T-helper 1 cell treated with Interleukin-12 subunit alpha and Interleukin-12 subunit beta and Interleukin-4 antibody, amounts not matched to agents 30 μg/mL and 1 μg/mL, for 36 hours (primary cell): Measurements from ENCODE around the gene SPOCK1.

Experiments
- H3K27ac Mint-ChIP-seq: one replicate; pipeline ENCODE4 v1.8.0; 2021; ENCODE audit warnings: mild to moderate bottlenecking, mixed read lengths
- H3K27me3 Mint-ChIP-seq: one replicate; pipeline ENCODE4 v1.8.0; 2021; ENCODE audit warnings: low read depth, mixed read lengths
- H3K36me3 Mint-ChIP-seq: one replicate; pipeline ENCODE4 v1.8.0; 2021; ENCODE audit warnings: low read depth, mixed read lengths
- H3K4me1 Mint-ChIP-seq: one replicate; pipeline ENCODE4 v1.8.0; 2021; ENCODE audit warnings: low read depth, mixed read lengths
- H3K4me3 Mint-ChIP-seq: one replicate; pipeline ENCODE4 v1.8.0; 2021; ENCODE audit warnings: mild to moderate bottlenecking, moderate library complexity, mixed read lengths
- H3K9me3 Mint-ChIP-seq: one replicate; pipeline ENCODE4 v1.8.0; 2021; ENCODE audit warnings: mixed read lengths

SPOCK1 gene

GRCh38 chr5:137383909-137384308, 115.2 kb downstream of the SPOCK1 start:
- Mint-ChIP-seq H3K4me1 (no peaks in the 10 kb centered on the region), H3K4me3 (no peak overlapping the region), H3K9me3 (peaks cover 24% of the 10 kb centered on the region), H3K27ac (no peak overlapping the region), H3K36me3 (no peaks in the 10 kb centered on the region), H3K27me3 (no peaks in the 10 kb centered on the region)

GRCh38 chr5:137381555-137381954, 117.6 kb downstream of the SPOCK1 start:
- Mint-ChIP-seq H3K27ac (no peak overlapping the region), H3K4me1 (no peaks in the 10 kb centered on the region), H3K9me3 (peaks cover 24% of the 10 kb centered on the region), H3K36me3 (no peaks in the 10 kb centered on the region), H3K4me3 (no peak overlapping the region), H3K27me3 (no peaks in the 10 kb centered on the region)

- no peak overlapping the region for H3K4me3 Mint-ChIP-seq
- peaks cover 24% of the 10 kb centered on the region for H3K9me3 Mint-ChIP-seq
- H3K36me3 Mint-ChIP-seq, result no peaks in the 10 kb centered on the region
- H3K27ac Mint-ChIP-seq, result no peak overlapping the region
- no peaks in the 10 kb centered on the region for H3K4me1 Mint-ChIP-seq
- H3K27me3 Mint-ChIP-seq, result no peaks in the 10 kb centered on the region
Observed at GRCh38 chr5:137379555-137380286, 119.4 kb downstream of the SPOCK1 start.

- H3K27me3 Mint-ChIP-seq, result no peaks in the 10 kb centered on the region
- H3K4me3 Mint-ChIP-seq, result no peak overlapping the region
- no peak overlapping the region for H3K27ac Mint-ChIP-seq
- H3K9me3 Mint-ChIP-seq, result peaks cover 11% of the 10 kb centered on the region
- no peaks in the 10 kb centered on the region for H3K36me3 Mint-ChIP-seq
- H3K4me1 Mint-ChIP-seq, result no peaks in the 10 kb centered on the region
Observed at GRCh38 chr5:137375741-137376526, 123.2 kb downstream of the SPOCK1 start.

- no peaks in the 10 kb centered on the region for H3K4me1 Mint-ChIP-seq
- no peak overlapping the region for H3K27ac Mint-ChIP-seq
- H3K9me3 Mint-ChIP-seq, result no peaks in the 10 kb centered on the region
Observed at GRCh38 chr5:137374110-137374714, 124.9 kb downstream of the SPOCK1 start.

GRCh38 chr5:137372773-137373160, 126.4 kb downstream of the SPOCK1 start:
- no peaks in the 10 kb centered on the region for H3K9me3 Mint-ChIP-seq
- H3K4me3 Mint-ChIP-seq, result no peak overlapping the region
- H3K27ac Mint-ChIP-seq, result no peak overlapping the region
- no peaks in the 10 kb centered on the region for H3K4me1 Mint-ChIP-seq
- no peaks in the 10 kb centered on the region for H3K27me3 Mint-ChIP-seq
- no peaks in the 10 kb centered on the region for H3K36me3 Mint-ChIP-seq

More at GRCh38 chr5:137374110-137374714, 124.9 kb downstream of the SPOCK1 start:
- Mint-ChIP-seq H3K36me3 (no peaks in the 10 kb centered on the region), H3K4me3 (no peak overlapping the region), H3K27me3 (no peaks in the 10 kb centered on the region)

- no peak overlapping the region for H3K4me3 Mint-ChIP-seq
- no peak overlapping the region for H3K27ac Mint-ChIP-seq
- H3K9me3 Mint-ChIP-seq, result no peaks in the 10 kb centered on the region
- H3K4me1 Mint-ChIP-seq, result no peaks in the 10 kb centered on the region
- no peaks in the 10 kb centered on the region for H3K27me3 Mint-ChIP-seq
- no peaks in the 10 kb centered on the region for H3K36me3 Mint-ChIP-seq
Observed at GRCh38 chr5:137372016-137372772, 126.9 kb downstream of the SPOCK1 start.

GRCh38 chr5:137370096-137371071, 128.7 kb downstream of the SPOCK1 start:
- no peak overlapping the region for H3K27ac Mint-ChIP-seq
- no peaks in the 10 kb centered on the region for H3K4me1 Mint-ChIP-seq
- H3K4me3 Mint-ChIP-seq, result no peak overlapping the region
- no peaks in the 10 kb centered on the region for H3K9me3 Mint-ChIP-seq
- no peaks in the 10 kb centered on the region for H3K36me3 Mint-ChIP-seq
- no peaks in the 10 kb centered on the region for H3K27me3 Mint-ChIP-seq

- Mint-ChIP-seq H3K36me3 (no peaks in the 10 kb centered on the region), H3K27ac (no peak overlapping the region), H3K4me3 (no peak overlapping the region), H3K4me1 (no peaks in the 10 kb centered on the region), H3K9me3 (no peaks in the 10 kb centered on the region), H3K27me3 (no peaks in the 10 kb centered on the region)
Observed at GRCh38 chr5:137368651-137369050, 130.5 kb downstream of the SPOCK1 start.

GRCh38 chr5:137367951-137368350, 131.2 kb downstream of the SPOCK1 start:
- Mint-ChIP-seq H3K27me3 (no peaks in the 10 kb centered on the region), H3K27ac (no peak overlapping the region), H3K36me3 (no peaks in the 10 kb centered on the region), H3K4me3 (no peak overlapping the region), H3K4me1 (no peaks in the 10 kb centered on the region), H3K9me3 (no peaks in the 10 kb centered on the region)

GRCh38 chr5:137366526-137366925, 132.6 kb downstream of the SPOCK1 start:
- Mint-ChIP-seq H3K36me3 (no peaks in the 10 kb centered on the region), H3K27me3 (peaks cover 3% of the 10 kb centered on the region), H3K27ac (no peak overlapping the region), H3K4me1 (no peaks in the 10 kb centered on the region), H3K9me3 (no peaks in the 10 kb centered on the region), H3K4me3 (no peak overlapping the region)

GRCh38 chr5:137365126-137365865, 133.8 kb downstream of the SPOCK1 start:
- H3K4me1 Mint-ChIP-seq, result no peaks in the 10 kb centered on the region
- H3K4me3 Mint-ChIP-seq, result no peak overlapping the region
- no peak overlapping the region for H3K27ac Mint-ChIP-seq
- no peaks in the 10 kb centered on the region for H3K36me3 Mint-ChIP-seq
- no peaks in the 10 kb centered on the region for H3K9me3 Mint-ChIP-seq
- H3K27me3 Mint-ChIP-seq, result peaks cover 3% of the 10 kb centered on the region

GRCh38 chr5:137361280-137361679, 137.8 kb downstream of the SPOCK1 start:
- Mint-ChIP-seq H3K9me3 (no peaks in the 10 kb centered on the region), H3K27me3 (peaks cover 3% of the 10 kb centered on the region), H3K4me1 (no peaks in the 10 kb centered on the region), H3K4me3 (no peak overlapping the region), H3K27ac (no peak overlapping the region), H3K36me3 (no peaks in the 10 kb centered on the region)
